GM18907 (cell line): Measurements from ENCODE around the gene C16orf87.
A peak's percentile ranks its signal among the peaks of the same experiment; 100 is the strongest.
"Not testable (repeated sequence)": the region's sequence is repeated elsewhere in the genome, so short reads cannot be mapped to it uniquely, and the experiment has no call there.

Source experiments
- ATAC-seq: cut with Tn5 transposase; IDR thresholded peaks from one replicate; pipeline ENCODE4 v1.9.1; 2021; ENCODE audit warnings: mild to moderate bottlenecking, moderate library complexity; ENCODE audit not compliant: unreplicated experiment

The C16orf87 gene

DNA sequence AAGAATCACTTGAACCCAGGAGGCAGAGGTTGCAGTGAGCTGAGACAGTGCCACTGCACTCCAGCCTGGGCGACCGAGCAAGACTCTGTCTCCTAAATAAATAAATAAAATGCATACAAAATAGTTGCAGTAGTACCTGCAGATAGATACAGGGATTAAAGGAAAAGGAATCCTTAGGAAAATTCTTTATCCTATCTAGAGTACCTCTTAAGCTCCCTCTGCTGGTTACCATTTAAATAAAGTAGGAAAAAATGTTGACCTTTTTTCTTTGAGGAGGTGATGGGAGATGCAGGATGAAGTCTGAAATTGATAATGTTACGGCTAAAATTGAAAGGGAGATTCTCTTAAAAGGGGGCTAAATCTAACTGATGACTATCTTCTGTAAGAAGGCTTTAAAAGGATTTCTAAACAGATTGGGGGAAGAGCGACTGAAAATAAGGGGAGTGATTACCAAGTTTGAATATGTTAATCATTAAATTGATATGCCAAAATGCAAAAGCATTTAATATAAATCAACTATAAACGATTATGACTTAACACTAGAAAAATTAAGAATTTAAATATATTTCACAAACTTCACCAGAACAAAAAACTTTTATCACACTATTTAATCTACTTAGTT is 29.4 kb downstream of the C16orf87 start:
- ATAC-seq: no peak

DNA sequence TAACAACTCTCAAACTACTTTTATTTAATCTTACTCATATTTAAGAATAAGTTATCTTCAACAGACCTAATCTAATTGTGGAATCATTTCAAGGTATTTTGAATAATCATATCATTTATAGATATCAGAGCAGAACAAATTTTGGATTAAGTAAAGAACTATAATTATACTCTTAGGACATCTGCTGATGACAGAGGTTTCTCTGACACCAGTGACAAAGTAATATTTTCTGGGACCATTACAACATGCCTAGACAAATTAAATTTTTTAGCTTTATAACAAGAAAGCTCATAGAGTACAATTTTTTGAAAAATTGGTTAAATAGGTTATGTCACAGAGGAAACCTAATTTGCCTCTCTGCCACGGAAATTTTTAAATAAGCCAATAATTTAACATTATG is 30.5 kb downstream of the C16orf87 start:
- no peak for ATAC-seq

DNA sequence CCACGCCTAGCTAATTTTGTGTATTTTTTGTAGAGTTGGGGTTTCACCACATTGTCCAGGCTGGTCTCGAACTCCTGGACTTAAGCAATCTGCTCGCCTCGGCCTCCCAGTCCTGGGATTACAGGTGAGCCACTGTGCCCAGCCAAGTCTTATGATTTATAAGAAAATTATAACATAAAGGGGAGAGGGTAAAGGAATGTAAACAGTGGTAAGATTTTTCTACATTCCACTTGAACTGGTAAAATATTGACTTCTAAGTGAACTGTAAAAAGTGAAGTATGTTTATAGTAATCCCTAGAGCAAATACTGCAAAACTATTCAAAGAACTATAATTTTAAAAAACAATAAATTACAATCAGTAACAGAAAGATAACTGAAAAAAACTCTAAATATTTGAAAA is 33.5 kb downstream of the C16orf87 start:
- no peak for ATAC-seq

DNA sequence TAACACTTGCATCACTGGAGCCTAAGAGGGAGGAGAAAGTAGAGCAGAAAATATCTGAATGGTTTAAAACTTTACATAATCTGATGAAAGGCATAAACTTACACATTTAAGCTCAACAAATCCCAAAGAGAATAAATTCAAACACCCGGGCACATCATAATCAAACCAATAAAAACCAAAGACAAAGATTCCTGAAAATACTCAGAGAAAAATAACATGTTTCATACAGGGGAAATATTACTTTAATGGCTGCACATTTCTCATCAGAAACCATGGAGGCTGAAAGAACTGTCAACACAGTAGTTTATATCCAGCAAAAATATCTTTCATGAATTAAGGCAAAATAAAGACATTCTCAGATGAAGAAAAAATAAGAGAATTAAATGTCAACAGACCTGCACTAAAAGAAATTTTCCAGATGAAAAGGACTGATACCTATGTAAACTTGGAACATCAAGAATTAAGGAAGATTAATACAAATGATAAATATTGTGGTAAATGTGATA is 34.2 kb downstream of the C16orf87 start:
- ATAC-seq: no peak

DNA sequence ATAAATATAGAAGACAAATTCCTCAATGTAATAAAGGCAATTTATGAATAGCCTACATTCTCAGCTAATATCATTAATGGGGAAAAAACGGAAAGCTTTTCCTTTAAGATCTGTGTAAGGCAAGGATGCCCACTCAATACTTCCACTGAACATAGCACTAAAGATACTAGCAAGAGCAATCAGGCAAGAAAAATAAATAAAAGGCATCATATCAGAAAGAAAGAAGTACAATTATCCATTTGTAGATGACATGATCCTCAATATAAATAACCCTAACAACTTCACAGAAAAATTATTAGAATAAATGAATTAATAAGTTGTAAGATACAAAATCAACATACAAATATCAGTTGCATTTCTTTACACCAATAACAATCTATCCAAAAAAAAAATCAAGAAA is 37.1 kb downstream of the C16orf87 start:
- ATAC-seq: no peak

DNA sequence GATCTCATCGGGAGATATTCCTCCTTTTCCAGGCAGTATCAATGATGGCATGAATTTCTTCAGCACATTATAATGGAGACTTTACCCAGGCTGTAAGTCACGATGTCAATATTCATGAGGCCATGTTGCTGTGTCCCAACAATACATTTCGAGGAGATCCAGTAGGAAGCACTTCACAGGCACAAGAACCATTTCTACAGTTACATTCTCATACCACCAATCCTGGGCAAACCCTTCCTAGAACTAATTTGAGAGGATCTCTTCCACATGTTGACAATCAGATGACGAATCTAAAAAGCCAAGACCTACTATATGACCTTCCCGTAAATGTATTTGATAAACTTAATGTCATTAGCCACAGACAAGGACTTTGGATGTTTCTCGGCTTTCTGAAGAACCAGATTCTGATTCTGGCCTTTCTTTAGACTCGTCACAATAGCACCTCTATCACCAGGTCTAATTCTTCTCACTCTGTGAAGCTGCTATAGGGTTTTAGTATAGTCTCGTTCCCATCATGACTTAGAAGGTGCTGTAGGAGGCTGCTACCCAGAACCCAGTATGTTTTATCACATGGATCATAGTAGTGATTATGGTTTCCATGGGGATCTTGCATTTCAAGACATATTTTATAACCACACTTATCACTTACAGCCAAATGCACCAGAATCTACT is 40.2 kb downstream of the C16orf87 start:
- no peak for ATAC-seq

DNA sequence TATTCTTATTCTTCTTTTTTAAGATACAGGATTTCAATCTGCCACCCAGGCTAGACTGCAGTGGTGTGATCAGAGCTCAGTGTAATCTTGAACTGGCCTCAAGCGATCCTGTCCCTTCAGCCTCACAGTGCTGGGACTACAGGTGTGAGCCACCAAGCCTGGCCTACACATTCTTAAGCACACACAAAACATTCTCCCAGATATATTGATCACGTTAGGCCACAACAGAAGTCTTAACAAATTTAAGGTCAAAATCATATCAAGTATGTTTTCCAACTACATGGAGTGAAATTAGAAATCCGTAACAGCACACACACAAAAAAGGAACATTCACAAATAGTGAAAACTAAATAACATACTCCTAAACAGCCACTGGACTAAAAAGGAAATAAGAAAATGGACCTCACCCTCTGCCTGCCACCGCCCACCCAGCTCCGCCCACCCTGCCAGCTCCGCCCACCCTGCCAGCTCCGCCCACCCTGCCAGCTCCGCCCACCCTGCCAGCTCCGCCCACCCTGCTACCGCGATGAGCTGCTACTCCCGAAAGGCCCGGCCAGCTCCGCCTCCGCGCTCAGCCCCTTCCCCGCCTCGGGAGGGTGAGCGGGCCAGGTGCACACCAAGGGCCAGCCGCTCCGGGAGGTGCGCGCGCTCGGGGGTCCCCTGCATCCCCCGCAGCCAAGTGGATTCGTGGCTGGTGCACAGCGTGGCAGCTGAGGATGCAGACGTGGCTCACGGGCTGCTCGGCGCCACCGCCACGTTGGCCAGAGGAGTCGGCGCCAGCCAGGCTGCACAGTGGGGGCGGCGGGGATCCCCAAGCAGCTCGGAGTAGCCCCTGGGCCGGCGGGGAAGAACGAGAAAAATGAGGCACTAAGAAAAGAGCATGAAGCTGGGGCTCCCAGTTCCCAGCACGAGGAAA is 41.2 kb downstream of the C16orf87 start:
- peak; percentile 88 for ATAC-seq

DNA sequence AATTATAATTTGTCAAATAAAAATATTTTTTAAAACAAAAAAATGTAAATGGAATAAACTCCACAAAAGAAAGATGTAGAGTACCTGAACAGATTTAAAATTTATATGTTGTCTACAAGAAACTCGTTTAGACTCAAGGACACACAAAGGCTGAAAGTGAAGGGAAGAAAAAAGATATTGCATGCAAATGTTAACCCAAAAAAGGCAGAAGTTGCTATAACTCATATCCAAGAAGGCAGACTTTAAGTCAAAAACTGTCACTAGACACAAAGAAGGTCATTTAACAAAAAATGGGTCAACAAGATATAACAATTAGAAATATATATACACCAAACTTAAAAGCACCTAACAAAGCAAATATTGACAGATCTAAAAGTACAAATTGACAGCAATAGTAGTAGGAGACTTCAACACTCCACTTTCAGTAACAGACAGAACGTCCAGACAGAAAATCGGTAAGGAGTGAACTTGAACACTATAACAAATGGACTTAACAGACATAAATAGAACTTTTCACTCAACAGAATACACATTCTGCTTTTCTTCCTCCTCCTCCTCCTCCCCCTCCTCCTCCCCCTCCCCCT is 42.0 kb downstream of the C16orf87 start:
- no peak for ATAC-seq

DNA sequence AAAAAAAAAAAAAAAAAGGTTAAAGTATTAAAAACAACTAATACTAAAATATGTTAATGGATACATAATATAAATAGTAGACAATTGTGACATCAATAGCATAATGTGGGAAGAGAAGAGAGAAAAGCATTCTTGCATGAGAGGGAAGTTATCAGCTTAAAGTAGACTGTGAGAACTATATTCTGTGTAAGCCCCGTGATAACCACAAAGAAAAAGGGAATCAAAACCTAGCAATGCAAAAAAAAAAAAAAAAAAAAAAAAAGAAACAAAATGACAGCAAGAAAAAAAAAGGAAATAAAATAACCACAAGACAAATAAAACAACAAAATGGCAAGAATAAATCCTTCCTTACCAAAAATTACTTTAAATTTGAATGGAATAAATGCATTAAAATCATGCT is 43.1 kb downstream of the C16orf87 start:
- no peak for ATAC-seq

DNA sequence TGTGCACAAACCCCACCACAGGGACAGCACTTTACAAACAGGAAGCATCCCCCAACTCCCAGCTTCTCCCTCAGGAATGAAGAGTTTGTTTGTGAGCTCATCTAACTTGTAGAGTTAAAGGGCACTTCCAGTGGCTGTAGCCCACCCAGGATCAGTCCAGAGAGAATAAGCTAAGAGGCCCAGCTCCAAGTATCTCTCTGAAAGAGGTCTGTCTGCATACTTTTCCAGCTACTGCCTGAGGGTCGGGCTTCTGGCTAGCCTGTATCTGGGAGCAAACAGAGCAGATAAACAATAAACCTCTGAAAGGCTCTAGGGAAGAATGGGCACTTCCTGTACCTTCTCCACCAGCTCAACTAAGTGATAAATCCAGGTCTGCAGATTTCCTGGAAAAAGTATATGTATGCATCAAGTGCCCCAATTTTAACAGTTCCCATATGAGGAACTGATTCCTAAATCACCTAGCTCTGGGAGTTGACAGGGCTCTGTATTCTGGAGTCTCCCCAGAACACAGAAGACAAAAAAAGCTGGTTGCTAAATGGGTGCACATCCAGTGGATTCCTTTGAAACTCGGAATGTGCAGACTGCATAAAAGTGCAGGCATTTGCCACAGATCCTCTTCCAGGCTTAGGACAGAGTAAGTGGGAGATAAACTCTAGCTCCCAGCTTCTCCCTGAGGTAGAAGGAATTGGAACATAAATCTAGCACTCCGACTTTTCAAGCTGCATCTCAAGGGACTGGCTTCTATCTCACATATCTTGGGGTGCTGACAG is 45.7 kb downstream of the C16orf87 start:
- no peak for ATAC-seq

DNA sequence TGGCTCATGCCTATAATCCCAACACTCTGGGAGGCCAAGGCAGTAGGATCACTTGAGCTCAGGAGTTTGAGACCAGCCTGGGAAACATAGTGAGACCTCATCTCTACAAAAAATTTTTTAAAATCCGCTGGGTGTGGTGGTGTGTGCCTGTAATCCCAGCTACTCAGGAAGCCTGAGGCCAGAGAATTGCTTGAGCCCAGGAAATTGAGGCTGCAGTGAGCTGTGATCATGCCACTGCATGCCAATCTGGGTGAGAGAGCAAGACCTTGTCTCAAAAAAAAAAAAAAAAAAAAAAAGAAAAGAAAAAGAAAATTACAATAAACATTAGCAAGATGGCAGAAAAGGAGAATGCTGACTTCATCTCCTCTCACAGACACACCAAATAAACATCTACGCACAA is 46.4 kb downstream of the C16orf87 start:
- not testable (repeated sequence) for ATAC-seq

DNA sequence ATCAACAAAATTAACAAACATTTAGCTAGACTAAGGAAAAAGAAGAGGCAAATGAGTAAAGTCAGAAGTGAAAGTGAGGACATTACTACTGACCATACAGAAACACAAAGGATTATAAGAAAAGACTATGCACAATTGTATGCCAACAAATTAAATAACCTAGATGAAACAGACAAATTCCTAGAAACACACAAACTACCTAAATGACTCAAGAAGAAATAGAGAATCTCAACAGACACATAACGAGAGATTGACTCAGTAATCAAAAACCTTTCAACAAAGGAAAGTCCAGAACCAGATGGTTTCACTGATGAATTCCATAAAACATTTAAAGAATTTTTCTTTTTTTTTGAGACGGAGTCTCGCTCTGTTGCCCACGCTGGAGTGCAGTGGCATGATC is 47.2 kb downstream of the C16orf87 start:
- ATAC-seq: no peak

DNA sequence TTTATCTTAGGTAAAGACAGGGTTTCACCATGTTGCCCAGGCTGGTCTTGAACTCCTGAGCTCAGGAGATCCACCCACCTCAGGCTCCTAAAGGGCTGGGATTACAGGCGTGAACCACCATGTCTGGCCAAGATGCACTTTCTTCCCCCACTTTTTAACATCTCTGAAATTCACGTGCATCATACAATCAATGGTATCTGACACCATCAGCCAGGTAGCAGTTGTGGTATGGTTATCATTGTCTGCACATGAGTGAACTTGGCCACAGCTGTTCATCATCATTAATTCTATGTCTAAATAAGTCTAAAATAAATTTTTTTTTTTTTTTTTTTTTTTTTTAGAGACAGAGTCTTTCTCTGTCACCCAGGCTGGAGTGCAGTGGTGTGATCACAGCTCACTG is 48.7 kb downstream of the C16orf87 start:
- no peak for ATAC-seq

DNA sequence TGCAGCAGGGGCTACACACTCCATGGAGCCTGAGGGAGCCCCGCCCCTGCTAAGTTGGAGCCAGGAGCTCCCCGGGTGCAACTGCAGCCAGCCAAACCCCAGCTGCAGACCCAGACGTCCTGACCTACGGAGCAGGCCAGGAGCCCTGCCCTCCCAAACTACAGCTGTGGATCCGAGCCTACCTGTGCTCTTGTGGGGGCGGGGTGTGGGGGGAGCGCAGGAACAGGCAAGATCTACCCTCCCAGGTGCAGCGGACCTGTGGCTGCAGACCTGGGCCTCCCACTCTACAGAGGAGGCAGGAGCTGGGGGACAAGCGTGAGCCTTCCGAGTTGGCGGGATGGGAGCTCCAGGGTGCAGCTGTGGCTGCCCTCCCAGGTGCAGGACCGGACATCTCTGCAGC is 53.2 kb downstream of the C16orf87 start:
- ATAC-seq: no peak

DNA sequence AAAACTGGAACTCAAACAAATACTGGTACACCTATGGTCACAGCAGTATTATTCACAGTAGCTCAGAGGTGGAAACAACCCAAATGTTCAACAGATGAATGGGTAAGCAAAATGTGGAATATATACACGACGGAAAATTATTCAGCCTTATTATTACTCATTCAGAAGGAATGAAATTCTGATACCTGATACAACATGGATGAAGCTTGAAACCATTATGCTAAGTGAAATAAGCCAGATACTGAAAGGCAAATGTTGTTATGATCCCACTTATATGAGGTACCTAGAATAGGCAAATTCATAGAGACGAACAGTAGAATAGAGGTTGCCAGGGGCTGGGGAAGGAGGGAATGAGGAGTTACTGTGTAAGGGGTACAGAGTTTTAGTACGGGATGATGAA is 55.8 kb downstream of the C16orf87 start:
- no peak for ATAC-seq

DNA sequence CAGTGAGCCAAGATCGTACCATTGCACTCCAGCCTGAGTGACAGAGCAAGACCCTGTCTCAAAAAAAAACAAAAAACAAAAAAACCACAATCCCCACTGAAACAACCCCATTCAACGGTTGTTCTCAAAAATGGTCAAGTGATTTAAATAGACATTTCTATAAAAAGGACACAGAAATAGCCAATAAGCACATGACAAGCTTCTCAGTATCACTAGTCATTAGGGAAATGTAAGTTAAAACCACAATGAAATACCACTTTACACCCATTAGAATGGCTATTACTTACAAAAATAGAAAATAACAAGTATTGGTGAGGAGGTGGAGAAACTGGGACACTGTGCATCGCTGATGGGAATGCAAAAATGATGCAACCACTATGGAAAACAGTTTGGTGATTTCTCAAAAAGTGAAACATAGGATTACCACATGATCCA is 56.2 kb downstream of the C16orf87 start:
- no peak for ATAC-seq

DNA sequence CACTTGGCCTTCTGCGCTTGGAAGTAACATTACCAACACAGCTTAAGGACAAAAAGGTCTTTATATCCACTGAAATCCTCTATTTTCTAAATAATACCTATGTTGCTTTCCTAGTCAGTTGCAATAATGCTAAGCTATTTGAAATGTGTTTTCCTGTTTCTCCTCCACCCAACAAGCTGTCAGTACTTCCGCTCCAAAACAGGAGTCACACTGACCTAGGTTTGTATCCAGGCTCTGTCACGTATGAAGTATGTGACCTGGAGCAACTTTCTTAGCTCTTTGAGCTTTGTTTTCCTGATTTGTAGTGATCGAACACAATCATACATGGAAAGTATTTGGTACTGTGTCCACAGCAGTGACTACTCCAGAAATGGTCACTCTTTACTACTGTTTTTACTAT is 58.5 kb downstream of the C16orf87 start:
- ATAC-seq: no peak

DNA sequence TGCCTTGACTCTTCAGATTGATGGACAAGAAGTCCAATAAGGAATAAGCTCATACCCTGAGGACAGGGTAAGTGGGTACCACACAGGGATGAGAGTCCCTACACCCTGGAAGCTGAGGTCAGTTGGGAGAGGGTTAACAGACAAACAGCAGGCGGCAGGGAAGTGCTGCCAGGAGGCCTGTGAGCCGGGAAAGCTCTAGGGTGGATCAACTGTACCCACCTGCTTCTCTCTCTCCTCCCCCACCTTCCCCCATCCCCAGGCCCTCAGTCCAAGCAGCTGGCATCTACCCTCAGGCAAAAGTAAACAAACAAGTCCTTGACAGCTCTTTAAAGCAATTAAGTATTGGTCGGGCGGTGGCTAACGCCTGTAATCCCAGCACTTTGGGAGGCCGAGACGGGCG is 62.2 kb downstream of the C16orf87 start:
- no peak for ATAC-seq

DNA sequence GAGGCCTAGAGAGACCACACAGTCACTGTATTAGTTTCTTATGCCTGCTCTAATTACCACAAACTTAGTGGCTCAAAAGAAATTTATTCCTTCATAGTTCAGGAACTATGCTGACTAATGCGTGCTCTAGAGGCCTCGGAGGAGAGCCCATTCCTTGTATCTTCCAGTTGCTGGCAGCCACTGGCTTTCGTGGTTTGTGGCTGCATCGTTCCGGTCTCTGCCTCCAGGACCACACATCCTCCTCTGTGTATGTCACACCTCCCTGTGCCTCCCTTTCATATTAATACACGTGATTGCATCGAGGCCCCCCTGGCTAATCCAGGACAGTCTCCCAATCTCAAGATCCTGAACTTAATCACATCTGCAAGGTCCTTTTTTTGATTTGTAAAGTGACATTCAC is 65.9 kb downstream of the C16orf87 start:
- no peak for ATAC-seq

DNA sequence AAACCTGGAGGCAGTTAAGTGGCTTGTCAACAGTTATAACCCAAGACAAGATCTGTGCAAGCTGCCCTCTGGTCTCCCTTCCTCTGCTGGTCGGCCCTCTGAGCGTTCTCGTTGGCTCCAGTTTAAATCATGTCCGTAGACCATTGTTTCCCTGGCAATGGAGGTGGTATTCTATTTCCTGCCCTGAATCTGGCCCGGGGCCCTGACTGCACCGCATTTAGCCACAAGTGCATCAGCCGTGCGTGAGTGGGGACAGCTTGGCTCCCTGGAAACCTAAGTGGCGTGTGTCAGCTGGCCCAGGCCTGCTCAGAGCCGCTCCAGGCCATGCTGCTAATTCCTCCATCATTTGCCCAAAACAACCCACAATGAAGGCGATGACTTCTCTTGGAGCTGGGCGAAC is 67.8 kb downstream of the C16orf87 start:
- no peak for ATAC-seq

DNA sequence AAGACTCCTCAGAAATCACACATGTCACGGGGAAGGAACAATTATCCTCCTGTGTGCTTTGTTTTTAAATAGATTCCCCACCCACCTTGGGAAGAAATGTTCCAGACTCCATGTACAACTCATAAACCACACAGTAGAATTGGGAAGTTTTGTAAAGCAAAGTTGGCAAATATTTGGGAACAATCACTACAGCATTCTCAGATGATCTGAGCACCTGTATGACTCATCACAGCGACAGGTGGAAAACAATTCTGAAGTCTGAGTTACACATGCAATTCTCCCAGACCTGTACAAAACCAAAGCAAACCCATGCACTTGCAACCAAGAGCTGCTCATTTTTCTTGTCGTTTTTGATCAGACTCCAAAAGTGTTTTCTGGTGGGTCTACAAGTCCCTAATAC is 68.4 kb downstream of the C16orf87 start:
- no peak for ATAC-seq
